Measurements from ENCODE around the gene PTPRN2. TPM values are rescaled to one million over a fixed set of nuclear protein-coding genes. Genes with fewer than 3 reads are reported as not detected.
"Not testable (repeated sequence)": the region's sequence is repeated elsewhere in the genome, so short reads cannot be mapped to it uniquely, and the experiment has no call there.

The PTPRN2 gene
- total RNA-seq, 1 donor from 2014 or later = 11.4 TPM

DNA sequence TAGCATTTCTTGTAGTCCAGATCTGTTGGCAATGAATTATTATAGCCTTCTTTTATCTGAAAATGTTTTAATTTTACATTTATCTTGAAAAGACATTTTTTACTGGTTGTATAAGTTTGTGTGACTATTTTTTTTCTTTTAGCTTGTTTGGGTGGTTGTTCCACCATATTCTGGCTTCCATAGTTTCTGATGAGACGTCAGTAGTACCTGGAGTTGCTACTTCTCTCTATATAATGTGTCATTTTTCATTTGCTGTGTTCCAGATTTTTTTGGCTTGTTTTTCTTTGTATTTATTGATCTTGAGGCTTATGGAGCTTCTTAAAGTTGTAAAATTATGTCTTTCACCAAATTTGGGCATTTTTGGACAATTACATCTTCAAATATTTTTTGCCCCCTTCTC, 1082.0 kb downstream of the PTPRN2 start:
- TF ChIP-seq, protein P1, sequence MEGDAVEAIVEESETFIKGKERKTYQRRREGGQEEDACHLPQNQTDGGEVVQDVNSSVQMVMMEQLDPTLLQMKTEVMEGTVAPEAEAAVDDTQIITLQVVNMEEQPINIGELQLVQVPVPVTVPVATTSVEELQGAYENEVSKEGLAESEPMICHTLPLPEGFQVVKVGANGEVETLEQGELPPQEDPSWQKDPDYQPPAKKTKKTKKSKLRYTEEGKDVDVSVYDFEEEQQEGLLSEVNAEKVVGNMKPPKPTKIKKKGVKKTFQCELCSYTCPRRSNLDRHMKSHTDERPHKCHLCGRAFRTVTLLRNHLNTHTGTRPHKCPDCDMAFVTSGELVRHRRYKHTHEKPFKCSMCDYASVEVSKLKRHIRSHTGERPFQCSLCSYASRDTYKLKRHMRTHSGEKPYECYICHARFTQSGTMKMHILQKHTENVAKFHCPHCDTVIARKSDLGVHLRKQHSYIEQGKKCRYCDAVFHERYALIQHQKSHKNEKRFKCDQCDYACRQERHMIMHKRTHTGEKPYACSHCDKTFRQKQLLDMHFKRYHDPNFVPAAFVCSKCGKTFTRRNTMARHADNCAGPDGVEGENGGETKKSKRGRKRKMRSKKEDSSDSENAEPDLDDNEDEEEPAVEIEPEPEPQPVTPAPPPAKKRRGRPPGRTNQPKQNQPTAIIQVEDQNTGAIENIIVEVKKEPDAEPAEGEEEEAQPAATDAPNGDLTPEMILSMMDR (IDR thresholded peaks at IDR 0.05; ENCODE audit: unreplicated experiment) = no peak
- no peak for DNase-seq (ENCODE audit: low spot score, unreplicated experiment)
- Mint-ChIP-seq H3K27me3 (peaks cover 42% of the 10 kb centered on the region), H3K4me1 (ENCODE audit: low read depth) (peaks cover 2% of the 10 kb centered on the region), H3K9me3 (ENCODE audit: low read depth) (peaks cover 11% of the 10 kb centered on the region), H3K36me3 (ENCODE audit: insufficient read depth) (peaks cover 2% of the 10 kb centered on the region), H3K27ac (no peak overlapping the region), H3K4me3 (ENCODE audit: low read depth) (no peak overlapping the region)

DNA sequence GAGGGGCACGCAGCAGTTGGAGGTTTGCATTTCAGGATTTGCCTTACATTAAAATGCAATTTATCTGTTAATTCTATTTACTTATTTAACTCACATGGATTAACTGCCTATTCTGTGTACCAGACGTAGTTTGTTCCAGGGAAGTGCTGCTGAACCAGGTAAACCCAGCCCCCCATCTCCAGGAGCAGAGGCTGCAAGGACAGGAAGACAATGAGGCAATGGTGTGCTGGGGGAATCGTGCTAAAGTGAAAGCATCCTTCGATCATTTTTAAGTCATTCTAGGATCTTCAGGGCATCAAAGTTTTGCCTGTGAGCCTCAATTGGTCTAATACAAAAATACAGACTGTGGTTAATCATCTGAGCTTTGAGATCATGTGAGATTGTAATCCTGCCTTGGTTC, 1084.4 kb downstream of the PTPRN2 start:
- DNase-seq (ENCODE audit: low spot score, unreplicated experiment) = no peak
- TF ChIP-seq, protein P1 (IDR thresholded peaks at IDR 0.05; ENCODE audit: unreplicated experiment) = no peak
- Mint-ChIP-seq H3K27me3 (peaks cover 35% of the 10 kb centered on the region), H3K4me1 (ENCODE audit: low read depth) (peaks cover 10% of the 10 kb centered on the region), H3K36me3 (ENCODE audit: insufficient read depth) (peaks cover 2% of the 10 kb centered on the region), H3K27ac (no peak overlapping the region), H3K9me3 (ENCODE audit: low read depth) (peaks cover 11% of the 10 kb centered on the region), H3K4me3 (ENCODE audit: low read depth) (no peak overlapping the region)

DNA sequence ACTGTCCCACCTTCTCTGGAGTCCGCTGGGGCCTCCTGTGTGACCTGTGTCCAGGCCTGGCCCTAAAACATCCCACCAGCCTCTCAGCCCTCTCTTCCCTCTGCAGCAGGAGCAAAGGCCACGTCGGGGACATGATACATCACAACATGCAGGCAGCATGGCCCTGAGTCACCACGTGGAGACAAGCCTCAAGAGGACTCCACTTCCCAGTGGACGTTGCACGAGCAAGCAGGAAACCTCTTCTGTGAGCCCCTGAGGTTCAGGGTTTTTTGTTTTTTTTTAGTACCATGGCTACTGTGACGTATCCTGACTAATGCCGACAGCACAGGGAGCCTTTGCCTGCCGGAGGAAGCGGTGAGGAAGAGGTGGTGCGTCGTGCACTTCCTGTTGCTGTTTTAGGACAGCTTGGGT, 1084.9 kb downstream of the PTPRN2 start:
- peaks cover 13% of the 10 kb centered on the region for H3K4me1 Mint-ChIP-seq (ENCODE audit: low read depth)

DNA sequence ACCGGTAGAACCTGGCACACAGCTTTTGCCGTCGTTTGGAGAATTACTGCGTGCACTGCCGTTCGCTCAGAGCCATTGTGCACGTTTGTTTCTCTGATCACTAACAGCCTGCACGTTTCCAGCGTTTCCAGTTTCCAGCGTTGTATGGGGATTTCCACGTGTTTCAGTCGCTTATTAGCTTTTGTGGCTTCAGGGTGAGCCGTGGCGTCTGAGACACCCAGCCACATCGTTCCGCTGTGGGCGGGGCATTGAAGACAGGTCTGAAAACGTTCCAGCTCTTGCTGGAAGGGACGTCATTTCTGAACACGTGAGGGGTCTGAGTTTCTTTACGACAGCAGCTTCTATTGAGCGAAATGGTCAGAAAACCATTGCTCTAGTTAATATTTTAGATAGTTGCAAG, 1086.0 kb downstream of the PTPRN2 start:
- Mint-ChIP-seq H3K4me1 (ENCODE audit: low read depth) (peaks cover 14% of the 10 kb centered on the region), H3K36me3 (ENCODE audit: insufficient read depth) (peaks cover under 1% of the 10 kb centered on the region), H3K27me3 (peaks cover 21% of the 10 kb centered on the region), H3K4me3 (ENCODE audit: low read depth) (no peak overlapping the region), H3K27ac (no peak overlapping the region), H3K9me3 (ENCODE audit: low read depth) (peaks cover 9% of the 10 kb centered on the region)
- TF ChIP-seq, protein P1 (IDR thresholded peaks at IDR 0.05; ENCODE audit: unreplicated experiment) = no peak
- no peak for DNase-seq (ENCODE audit: low spot score, unreplicated experiment)

More for the DNA sequence above, 1084.9 kb downstream of the PTPRN2 start:
- Mint-ChIP-seq H3K9me3 (ENCODE audit: low read depth) (peaks cover 11% of the 10 kb centered on the region), H3K4me3 (ENCODE audit: low read depth) (no peak overlapping the region), H3K27ac (no peak overlapping the region), H3K36me3 (ENCODE audit: insufficient read depth) (peaks cover 2% of the 10 kb centered on the region), H3K27me3 (peaks cover 30% of the 10 kb centered on the region)
- TF ChIP-seq, protein P1 (IDR thresholded peaks at IDR 0.05; ENCODE audit: unreplicated experiment) = no peak
- no peak for DNase-seq (ENCODE audit: low spot score, unreplicated experiment)

DNA sequence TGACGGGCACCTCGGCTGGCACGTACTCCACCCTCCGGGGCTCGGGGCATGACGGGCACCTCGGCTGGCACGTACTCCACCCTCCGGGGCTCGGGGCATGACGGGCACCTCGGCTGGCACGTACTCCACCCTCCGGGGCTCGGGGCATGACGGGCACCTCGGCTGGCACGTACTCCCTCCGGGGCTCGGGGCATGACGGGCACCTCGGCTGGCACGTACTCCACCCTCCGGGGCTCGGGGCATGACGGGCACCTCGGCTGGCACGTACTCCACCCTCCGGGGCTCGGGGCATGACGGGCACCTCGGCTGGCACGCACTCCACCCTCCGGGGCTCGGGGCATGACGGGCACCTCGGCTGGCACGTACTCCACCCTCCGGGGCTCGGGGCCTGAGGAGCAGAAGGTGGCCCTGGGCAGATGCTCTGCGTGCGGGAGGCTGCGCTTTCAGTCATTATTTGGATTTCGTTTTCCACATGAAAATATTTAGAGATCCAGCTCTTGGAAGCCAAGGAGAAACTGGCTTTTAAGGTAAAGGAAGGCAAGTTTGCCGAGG, 1086.6 kb downstream of the PTPRN2 start:
- H3K36me3 Mint-ChIP-seq (ENCODE audit: insufficient read depth); H3K9me3 Mint-ChIP-seq (ENCODE audit: low read depth); H3K27ac Mint-ChIP-seq; H3K4me3 Mint-ChIP-seq (ENCODE audit: low read depth); DNase-seq (ENCODE audit: low spot score, unreplicated experiment): not testable (repeated sequence)
- peaks cover 14% of the 10 kb centered on the region for H3K4me1 Mint-ChIP-seq (ENCODE audit: low read depth)
- H3K27me3 Mint-ChIP-seq = peaks cover 20% of the 10 kb centered on the region
